ENCODE measurements around the gene TMEM184A. TPM values are rescaled to one million over a fixed set of nuclear protein-coding genes. Genes with fewer than 3 reads are reported as not detected.

Gene TMEM184A
- total and polyA plus RNA-seq, 2 of the 8 experiments (the other 6 are each of a cell fraction or from before 2014, with no cell fraction given) = 1.8 to 2.1 TPM

- FAIRE-seq = no peak
- H4K20me1 ChIP-seq (replicated peaks in 1 of 2; ENCODE audit: control insufficient read depth in 1 of 2, insufficient read depth in 2 of 2, low read length in 2 of 2) = no peaks in the 10 kb centered on the region
- CTCF ChIA-PET (ENCODE audit: partially characterized antibody) = interaction anchor here (0.8 to 3.5 kb wide), 8 partner anchors 10 to 62 kb away, joined by 4 to 15 read pairs (median 6); partner anchors contain the start of gene INTS1
- H4K8ac ChIP-seq (ENCODE audit: extremely low read depth, insufficient read depth, low read length) = peak overlapping the region; percentile 85
- peaks cover 0 to 14% (median 10%) of the 10 kb centered on the region in 4 experiments; a peak in 6 of 7 replicates for H3K4me1 ChIP-seq (replicated peaks in 1 of 4; ENCODE audit: control insufficient read depth in 3 of 4, insufficient read depth in 4 of 4, low read length in 3 of 4)
- no peaks in the 10 kb centered on the region for H3K27me3 ChIP-seq (replicated peaks in 1 of 4; ENCODE audit: control insufficient read depth in 3 of 4, extremely low read depth in 1 of 4, insufficient read depth in 3 of 4, low read length in 3 of 4)
- H2AK5ac ChIP-seq (ENCODE audit: low read depth, low read length) = 0 out of 2 replicates have a peak overlapping the region, but pooled peaks have one; percentile 6
- no peak overlapping the region for H3K4ac ChIP-seq (replicated peaks; ENCODE audit: insufficient read length, low read depth, low read length)
- H3K18ac ChIP-seq (ENCODE audit: extremely low read depth, low read length) = 0 out of 2 replicates have a peak overlapping the region, but pooled peaks have one; percentile 83
- no peak overlapping the region for H3K4me2 ChIP-seq (ENCODE audit: insufficient read depth in 1 of 2, low read depth in 2 of 2, low read length in 2 of 2)
- no peak overlapping the region for H2AFZ ChIP-seq (ENCODE audit: low read length)
- H3K79me1 ChIP-seq (ENCODE audit: low read depth, low read length) = no peaks in the 10 kb centered on the region
- H2BK20ac ChIP-seq (ENCODE audit: low read length) = no peak overlapping the region; the same call in 1 of the 2 replicates
- no peak for DNase-seq (ENCODE audit: low read depth in 1 of 2, low spot score in 2 of 2)
- H3K9ac ChIP-seq (replicated peaks in 1 of 4; ENCODE audit: extremely low read depth in 1 of 4, low read depth in 3 of 4, low read length in 3 of 4) = no peak overlapping the region
- H2BK12ac ChIP-seq (ENCODE audit: low read depth, low read length) = peak overlapping the region; percentile 80; the same call in 1 of the 2 replicates
- H2BK15ac ChIP-seq (ENCODE audit: low read length) = no peak overlapping the region
- H4K5ac ChIP-seq (ENCODE audit: insufficient read length, low read depth, low read length) = no peak overlapping the region
- TF ChIP-seq TAF7 (optimal IDR thresholded peaks at IDR 0.05; ENCODE audit: borderline replicate concordance, low read depth, low read length) (no peak), CHD1 (IDR thresholded peaks at IDR 0.05; ENCODE audit: low read depth, low read length) (no peak), CBX8 (IDR thresholded peaks at IDR 0.05; ENCODE audit: borderline replicate concordance, low read depth, low read length) (no peak), KDM1A (IDR thresholded peaks at IDR 0.05; ENCODE audit: borderline replicate concordance, low read length) (peak; percentile 87), CHD2 (IDR thresholded peaks at IDR 0.05; ENCODE audit: low read length) (no peak), SP2 (IDR thresholded peaks at IDR 0.05; ENCODE audit: low read length) (no peak)
- TF ChIP-seq, protein P1, sequence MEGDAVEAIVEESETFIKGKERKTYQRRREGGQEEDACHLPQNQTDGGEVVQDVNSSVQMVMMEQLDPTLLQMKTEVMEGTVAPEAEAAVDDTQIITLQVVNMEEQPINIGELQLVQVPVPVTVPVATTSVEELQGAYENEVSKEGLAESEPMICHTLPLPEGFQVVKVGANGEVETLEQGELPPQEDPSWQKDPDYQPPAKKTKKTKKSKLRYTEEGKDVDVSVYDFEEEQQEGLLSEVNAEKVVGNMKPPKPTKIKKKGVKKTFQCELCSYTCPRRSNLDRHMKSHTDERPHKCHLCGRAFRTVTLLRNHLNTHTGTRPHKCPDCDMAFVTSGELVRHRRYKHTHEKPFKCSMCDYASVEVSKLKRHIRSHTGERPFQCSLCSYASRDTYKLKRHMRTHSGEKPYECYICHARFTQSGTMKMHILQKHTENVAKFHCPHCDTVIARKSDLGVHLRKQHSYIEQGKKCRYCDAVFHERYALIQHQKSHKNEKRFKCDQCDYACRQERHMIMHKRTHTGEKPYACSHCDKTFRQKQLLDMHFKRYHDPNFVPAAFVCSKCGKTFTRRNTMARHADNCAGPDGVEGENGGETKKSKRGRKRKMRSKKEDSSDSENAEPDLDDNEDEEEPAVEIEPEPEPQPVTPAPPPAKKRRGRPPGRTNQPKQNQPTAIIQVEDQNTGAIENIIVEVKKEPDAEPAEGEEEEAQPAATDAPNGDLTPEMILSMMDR (IDR thresholded peaks at IDR 0.05; ENCODE audit: control extremely low read depth in 1 of 3, insufficient read depth in 1 of 3, low read depth in 1 of 3, low read length in 3 of 3) = no peak
- no peak overlapping the region for H3K4me3 ChIP-seq (ENCODE audit: extremely low read depth in 1 of 4, insufficient read depth in 2 of 4, low read depth in 3 of 4, low read length in 4 of 4)
- no peaks in the 10 kb centered on the region for H3K36me3 ChIP-seq (ENCODE audit: control insufficient read depth in 2 of 4, insufficient read depth in 4 of 4, low read length in 3 of 4)
- H3K14ac ChIP-seq (ENCODE audit: insufficient read length) = no peak overlapping the region
- H2BK120ac ChIP-seq (replicated peaks; ENCODE audit: low read depth, low read length) = peak overlapping the region; percentile 43
- no peaks in the 10 kb centered on the region for H3K9me3 ChIP-seq (ENCODE audit: insufficient read depth in 2 of 2, low read depth in 1 of 2, low read length in 1 of 2)
- POLR2A ChIA-PET (ENCODE audit: partially characterized antibody) = interaction anchor here (0.5 to 2.1 kb wide), 7 partner anchors 9 to 88 kb away, joined by 3 to 7 read pairs (median 3); no protein-coding TSS in a partner anchor
- H2BK5ac ChIP-seq (ENCODE audit: low read depth, low read length) = peak overlapping the region; percentile 91; the same call in 1 of the 2 replicates
- H3K27ac ChIP-seq (ENCODE audit: low read depth, low read length) = no peak overlapping the region
- WGBS, 2 experiments (ENCODE audit: extremely low coverage in 1 of 2, insufficient coverage in 1 of 2, insufficient read length in 1 of 2, insufficient replicate concordance in 2 of 2, low coverage in 1 of 2, low lambda C conversion rate in 2 of 2, missing lambda C conversion rate in 1 of 2) = 83% methylated on average over 19 of the region's 20 CpGs; no CpG with 5 or more reads in 1 of the 2 experiments
- H4K91ac ChIP-seq (replicated peaks; ENCODE audit: insufficient read length, low read length) = peak overlapping the region; percentile 96
- H3K23ac ChIP-seq (ENCODE audit: insufficient read length) = no peak overlapping the region
- no peaks in the 10 kb centered on the region for H3K23me2 ChIP-seq (ENCODE audit: low read depth, low read length)
- no peaks in the 10 kb centered on the region for H3K79me2 ChIP-seq (ENCODE audit: control insufficient read depth in 1 of 2, insufficient read depth in 2 of 2, low read length in 2 of 2)
- no peak overlapping the region for H3K56ac ChIP-seq (replicated peaks; ENCODE audit: insufficient read length, low read depth, low read length)
These were observed 1.5 kb downstream of the TMEM184A start for GRCh38 chr7:1554333-1555045.
